NCI-H524 (cell line): Measurements from ENCODE around the gene CLDN20.

ENCODE experiments used
- DNase-seq, 2 experiments: peaks; one replicate each; lab custom pipeline; 2025; lab: John Stamatoyannopoulos, UW

CLDN20 gene

GRCh38 chr6:155245193-155245592 lies 18.6 kb upstream of the CLDN20 start:
- no peak for DNase-seq

GRCh38 chr6:155245831-155246230 lies 18.0 kb upstream of the CLDN20 start:
- DNase-seq, result no peak

- DNase-seq, result no peak
Measured at GRCh38 chr6:155246825-155247224, 17.0 kb upstream of the CLDN20 start.

GRCh38 chr6:155247618-155248007 lies 16.2 kb upstream of the CLDN20 start:
- no peak for DNase-seq

- DNase-seq, result peak in 1 of 2 experiments; percentile 34
Measured at GRCh38 chr6:155248008-155249001, 15.5 kb upstream of the CLDN20 start.

GRCh38 chr6:155250701-155251381 lies 13.0 kb upstream of the CLDN20 start:
- DNase-seq, result no peak

GRCh38 chr6:155252581-155252980 lies 11.2 kb upstream of the CLDN20 start:
- DNase-seq, result no peak

- DNase-seq, result no peak
Measured at GRCh38 chr6:155253337-155253736, 10.5 kb upstream of the CLDN20 start.

- DNase-seq, result no peak
Measured at GRCh38 chr6:155254139-155254538, 9.7 kb upstream of the CLDN20 start.

- DNase-seq, result no peak
Measured at GRCh38 chr6:155256122-155256795, 7.6 kb upstream of the CLDN20 start.

- DNase-seq, result no peak
Measured at GRCh38 chr6:155257796-155258195, 6.0 kb upstream of the CLDN20 start.

GRCh38 chr6:155259204-155259603 lies 4.6 kb upstream of the CLDN20 start:
- peak; percentile 95 to 99 for DNase-seq

GRCh38 chr6:155259897-155260296 lies 3.9 kb upstream of the CLDN20 start:
- no peak for DNase-seq

- DNase-seq, result peak in 1 of 2 experiments; percentile 27
Measured at GRCh38 chr6:155260686-155261085, 3.1 kb upstream of the CLDN20 start.

- no peak for DNase-seq
Measured at GRCh38 chr6:155261111-155261900, 2.5 kb upstream of the CLDN20 start.

GRCh38 chr6:155262655-155263054 lies 1.2 kb upstream of the CLDN20 start:
- DNase-seq, result no peak

- DNase-seq, result no peak
Measured at GRCh38 chr6:155264693-155265320, 994 bp downstream of the CLDN20 start.

- no peak for DNase-seq
Measured at GRCh38 chr6:155265843-155266535, 2.2 kb downstream of the CLDN20 start.

GRCh38 chr6:155267411-155267810 lies 3.6 kb downstream of the CLDN20 start:
- DNase-seq, result peak in 1 of 2 experiments; percentile 15

GRCh38 chr6:155268088-155268867 lies 4.5 kb downstream of the CLDN20 start:
- peak; percentile 73 to 75 for DNase-seq
